DND-41 (cell line): ENCODE measurements around the gene PLPP3.

Source experiments
- ATAC-seq: fragments of 200-7000 bp; cut with Tn5 transposase; 3 replicates; pipeline ENCODE4 v1.9.1; 2021; ENCODE audit warnings: low read depth; ENCODE audit not compliant: insufficient read depth
- DNase-seq: peaks from one replicate; pipeline ENCODE4 v3.0.0-alpha.2; 2020
- H2AFZ ChIP-seq: 2 replicates; pipeline ENCODE4 v1.6.0; 2012; ENCODE audit warnings: low read depth, low read length
- H3K27ac ChIP-seq: 2 replicates; pipeline ENCODE4 v1.5.1; 2012; ENCODE audit warnings: low read length, inconsistent platforms
- H3K27me3 ChIP-seq: fragments of 200-600 bp; sonication (generic); 2 replicates; pipeline ENCODE4 v1.6.0; 2012; ENCODE audit warnings: low read length, mild to moderate bottlenecking, inconsistent platforms; ENCODE audit not compliant: insufficient read depth, poor library complexity
- H3K36me3 ChIP-seq: 2 replicates; pipeline ENCODE4 v1.5.1; 2012; ENCODE audit warnings: low read length, inconsistent platforms; ENCODE audit not compliant: insufficient read depth
- H3K4me1 ChIP-seq: 2 replicates; pipeline ENCODE4 v1.5.1; 2012; ENCODE audit warnings: mild to moderate bottlenecking, low read length; ENCODE audit not compliant: insufficient read depth
- H3K4me2 ChIP-seq: 2 replicates; pipeline ENCODE4 v1.6.0; 2012; ENCODE audit warnings: mild to moderate bottlenecking, moderate library complexity, low read length, inconsistent platforms; ENCODE audit not compliant: insufficient read depth
- H3K4me3 ChIP-seq, 2 experiments: fragments of 200-600 bp in 1 of 2; shearing (Covaris generic) in 1 of 2; 2 replicates each; pipeline ENCODE4 v1.5.1; 2012 to 2016; ENCODE audit warnings: inconsistent platforms in 2 of 2, low read length in 2 of 2, mild to moderate bottlenecking in 2 of 2, low read depth in 1 of 2, moderate library complexity in 1 of 2
- H3K79me2 ChIP-seq: 2 replicates; pipeline ENCODE4 v1.6.0; 2012; ENCODE audit warnings: low read length, inconsistent platforms; ENCODE audit not compliant: insufficient read depth
- H3K9ac ChIP-seq: 2 replicates; pipeline ENCODE4 v1.6.0; 2012; ENCODE audit warnings: low read depth, mild to moderate bottlenecking, inconsistent platforms, low read length, moderate library complexity
- H3K9me3 ChIP-seq: 2 replicates; pipeline ENCODE4 v1.5.1; 2012; ENCODE audit warnings: low read length, moderate library complexity, mild to moderate bottlenecking, inconsistent platforms; ENCODE audit not compliant: insufficient read depth, severe bottlenecking
- H4K20me1 ChIP-seq: 2 replicates; pipeline ENCODE4 v1.6.0; 2012; ENCODE audit warnings: low read length; ENCODE audit not compliant: insufficient read depth
- EZH2 ChIP-seq: IDR thresholded peaks from 3 replicates; pipeline ENCODE4 v1.6.1; 2012; ENCODE audit warnings: borderline replicate concordance, low read depth, mild to moderate bottlenecking, moderate library complexity, low read length, inconsistent platforms; ENCODE audit not compliant: severe bottlenecking
- TF ChIP-seq, protein P1 (sequence below): IDR thresholded peaks from 2 replicates; pipeline ENCODE4 v1.5.1; 2012; ENCODE audit warnings: borderline replicate concordance, low read length, moderate library complexity, mild to moderate bottlenecking; ENCODE audit not compliant: poor library complexity, severe bottlenecking; ENCODE audit errors: extremely low read depth

Gene PLPP3

DNA sequence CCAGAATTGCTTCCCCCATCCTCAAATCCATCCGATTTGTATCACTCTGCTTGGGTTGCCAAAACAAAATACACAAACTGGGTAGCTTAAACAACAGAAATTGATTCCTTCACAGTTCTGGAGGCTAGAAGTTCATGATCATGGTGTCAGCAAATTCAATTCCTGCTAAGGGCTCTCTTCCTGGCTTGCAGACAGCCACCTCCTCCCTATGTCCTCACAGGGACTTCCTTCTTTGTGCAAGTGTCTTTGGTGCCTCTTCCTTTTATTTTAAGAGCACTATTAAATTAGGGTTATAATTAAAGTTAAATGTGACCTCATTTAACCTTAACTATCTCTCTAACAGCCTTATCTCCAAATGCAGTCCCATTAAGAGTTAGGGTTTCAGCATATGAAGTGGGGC, 112.8 kb downstream of the PLPP3 start:
- no peaks in the 10 kb centered on the region for H3K79me2 ChIP-seq
- no peaks in the 10 kb centered on the region for H4K20me1 ChIP-seq
- H3K9me3 ChIP-seq: no peaks in the 10 kb centered on the region
- no peaks in the 10 kb centered on the region for H3K4me1 ChIP-seq
- H3K36me3 ChIP-seq: no peaks in the 10 kb centered on the region
- H3K27me3 ChIP-seq: no peaks in the 10 kb centered on the region
- DNase-seq: no peak
- no peak overlapping the region for H3K9ac ChIP-seq
- TF ChIP-seq, protein P1, sequence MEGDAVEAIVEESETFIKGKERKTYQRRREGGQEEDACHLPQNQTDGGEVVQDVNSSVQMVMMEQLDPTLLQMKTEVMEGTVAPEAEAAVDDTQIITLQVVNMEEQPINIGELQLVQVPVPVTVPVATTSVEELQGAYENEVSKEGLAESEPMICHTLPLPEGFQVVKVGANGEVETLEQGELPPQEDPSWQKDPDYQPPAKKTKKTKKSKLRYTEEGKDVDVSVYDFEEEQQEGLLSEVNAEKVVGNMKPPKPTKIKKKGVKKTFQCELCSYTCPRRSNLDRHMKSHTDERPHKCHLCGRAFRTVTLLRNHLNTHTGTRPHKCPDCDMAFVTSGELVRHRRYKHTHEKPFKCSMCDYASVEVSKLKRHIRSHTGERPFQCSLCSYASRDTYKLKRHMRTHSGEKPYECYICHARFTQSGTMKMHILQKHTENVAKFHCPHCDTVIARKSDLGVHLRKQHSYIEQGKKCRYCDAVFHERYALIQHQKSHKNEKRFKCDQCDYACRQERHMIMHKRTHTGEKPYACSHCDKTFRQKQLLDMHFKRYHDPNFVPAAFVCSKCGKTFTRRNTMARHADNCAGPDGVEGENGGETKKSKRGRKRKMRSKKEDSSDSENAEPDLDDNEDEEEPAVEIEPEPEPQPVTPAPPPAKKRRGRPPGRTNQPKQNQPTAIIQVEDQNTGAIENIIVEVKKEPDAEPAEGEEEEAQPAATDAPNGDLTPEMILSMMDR: no peak
- no peak for TF ChIP-seq EZH2
- no peak overlapping the region for H3K4me3 ChIP-seq
- H3K27ac ChIP-seq: no peak overlapping the region
- H3K4me2 ChIP-seq: no peak overlapping the region
- H2AFZ ChIP-seq: no peak overlapping the region
- no peak for ATAC-seq

DNA sequence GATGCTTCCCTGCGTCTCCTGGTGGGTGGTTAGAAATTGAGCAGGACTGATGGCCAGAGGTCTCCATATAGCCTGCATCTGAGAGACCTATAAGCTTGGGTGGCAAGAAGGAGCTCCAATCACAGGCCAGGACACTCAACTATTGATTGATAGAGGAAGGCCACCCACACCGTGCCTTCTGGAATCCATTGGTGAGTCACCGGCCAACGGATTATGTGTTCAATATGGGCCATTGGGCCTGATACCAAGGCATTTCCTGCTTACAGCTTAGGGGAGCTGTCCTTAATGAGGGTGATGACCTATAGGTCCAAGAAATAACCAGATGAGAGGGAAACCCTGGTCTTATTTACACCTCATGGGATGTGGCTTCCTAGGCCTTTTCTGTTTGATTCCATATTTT, 115.1 kb downstream of the PLPP3 start:
- DNase-seq (no peak), ATAC-seq (no peak)
- TF ChIP-seq EZH2: no peak
- TF ChIP-seq, protein P1: no peak
- H3K9ac ChIP-seq: no peak overlapping the region
- H3K9me3 ChIP-seq: no peaks in the 10 kb centered on the region
- no peaks in the 10 kb centered on the region for H3K4me1 ChIP-seq
- H3K4me3 ChIP-seq: no peak overlapping the region
- no peaks in the 10 kb centered on the region for H3K79me2 ChIP-seq
- no peaks in the 10 kb centered on the region for H3K27me3 ChIP-seq
- H2AFZ ChIP-seq: no peak overlapping the region
- H3K4me2 ChIP-seq: no peak overlapping the region
- no peaks in the 10 kb centered on the region for H3K36me3 ChIP-seq
- H3K27ac ChIP-seq: no peak overlapping the region
- no peaks in the 10 kb centered on the region for H4K20me1 ChIP-seq

DNA sequence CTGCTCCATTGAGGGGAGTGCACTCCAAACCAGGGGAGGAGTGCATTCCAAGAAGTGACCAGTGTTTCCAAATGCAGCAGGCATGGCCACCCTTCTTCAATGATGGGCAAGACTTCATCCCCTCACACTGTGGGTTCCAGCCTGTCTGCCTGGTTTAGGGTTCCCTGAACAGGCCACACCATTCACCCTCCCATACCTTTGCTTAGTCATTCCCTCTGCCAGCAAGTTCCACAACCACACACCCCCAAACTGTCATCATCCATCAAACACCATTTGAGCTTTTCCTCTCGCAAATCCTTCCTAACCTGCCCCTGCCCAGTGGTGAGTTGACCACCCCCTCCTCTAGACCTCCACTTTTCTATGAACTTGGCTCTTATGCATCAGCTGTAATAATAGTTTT, 116.0 kb downstream of the PLPP3 start:
- no peak for ATAC-seq
- Histone ChIP-seq H3K9ac (no peak overlapping the region), H2AFZ (no peak overlapping the region), H3K4me2 (no peak overlapping the region), H3K36me3 (no peaks in the 10 kb centered on the region), H3K4me1 (no peaks in the 10 kb centered on the region), H3K27me3 (no peaks in the 10 kb centered on the region), H3K27ac (no peak overlapping the region), H4K20me1 (no peaks in the 10 kb centered on the region), H3K79me2 (no peaks in the 10 kb centered on the region), H3K9me3 (no peaks in the 10 kb centered on the region), H3K4me3 (no peak overlapping the region)
- no peak for TF ChIP-seq EZH2
- TF ChIP-seq, protein P1: no peak
- no peak for DNase-seq

DNA sequence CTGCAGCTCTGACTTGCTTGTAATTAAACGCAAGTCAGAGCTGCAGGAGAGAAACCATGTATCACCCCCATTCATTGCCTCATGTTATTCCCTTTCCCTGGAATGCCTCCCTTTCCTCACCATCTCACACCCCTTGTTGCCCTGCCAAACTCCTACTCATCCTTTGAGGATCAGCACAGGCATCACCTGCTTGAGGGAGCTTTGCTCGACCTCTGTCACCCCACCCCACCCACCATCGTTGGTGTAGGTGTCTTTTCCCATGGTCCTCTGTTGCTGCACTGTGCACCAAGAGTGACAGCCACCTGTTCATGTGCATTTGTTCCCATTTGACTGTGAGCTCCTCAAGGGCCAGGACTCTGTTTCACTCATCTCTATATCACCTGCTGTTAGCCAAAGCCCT, 117.2 kb downstream of the PLPP3 start:
- no peaks in the 10 kb centered on the region for H3K79me2 ChIP-seq
- H3K36me3 ChIP-seq: no peaks in the 10 kb centered on the region
- H3K4me1 ChIP-seq: no peaks in the 10 kb centered on the region
- no peak overlapping the region for H3K9ac ChIP-seq
- DNase-seq: no peak
- TF ChIP-seq EZH2: no peak
- TF ChIP-seq, protein P1: no peak
- H2AFZ ChIP-seq: no peak overlapping the region
- no peak overlapping the region for H3K4me3 ChIP-seq
- H3K9me3 ChIP-seq: no peaks in the 10 kb centered on the region
- no peak overlapping the region for H3K27ac ChIP-seq
- no peaks in the 10 kb centered on the region for H3K27me3 ChIP-seq
- no peak overlapping the region for H3K4me2 ChIP-seq
- no peak for ATAC-seq
- H4K20me1 ChIP-seq: no peaks in the 10 kb centered on the region
